HepG2 (cell line): ENCODE data around the gene NOXA1. TPM values are rescaled to one million over a fixed set of nuclear protein-coding genes. Genes with fewer than 3 reads are reported as not detected.

Source experiments
- ATAC-seq: fragments of 200-7000 bp; cut with Tn5 transposase; 3 replicates; pipeline ENCODE4 v1.9.1; 2020; ENCODE audit warnings: mild to moderate bottlenecking, moderate library complexity
- BruUV-seq: library from RNA; stranded (reverse); fragments of 400-500 nt; replicated peaks from 2 replicates; lab custom pipeline; 2021; lab: Mats Ljungman, UMichigan
- CTCF ChIA-PET: fragments of 300-600 bp; formaldehyde crosslinking; extraction: SDS; loops from one replicate; lab custom pipeline; 2021; ENCODE audit warnings: low total read pairs, inconsistent platforms, low intra/inter-chr PET ratio; lab: Yijun Ruan, JAX
- POLR2A ChIA-PET: fragments of 350-600 bp; sonication (Branson Sonifier 250); formaldehyde crosslinking; loops from one replicate; lab custom pipeline; 2020; ENCODE audit warnings: antibody characterized with exemption, inconsistent platforms; lab: Yijun Ruan, JAX
- DNase-seq: peaks from one replicate; pipeline ENCODE4 v3.0.0-alpha.2; 2015; ENCODE audit warnings: low spot score
- FAIRE-seq: peaks from 3 replicates; lab custom pipeline; 2011; peaks lifted over from hg19 to GRCh38; lab: Jason Lieb, UNC
- H2AFZ ChIP-seq: one replicate; pipeline ENCODE4 v1.6.1; 2011; ENCODE audit warnings: low read length, inconsistent platforms
- H3K27ac ChIP-seq: fragments of 300-600 bp; 3 replicates; pipeline ENCODE4 v1.8.0; 2011; ENCODE audit warnings: mixed run types, mild to moderate bottlenecking, mixed read lengths, low read length, inconsistent platforms; ENCODE audit not compliant: insufficient read depth; ENCODE audit errors: extremely low read length
- H3K27me3 ChIP-seq, 2 experiments: fragments of 200-600 bp in 1 of 2; 2 replicates in 1 of 2; 3 replicates in 1 of 2; pipeline versions ENCODE4 v1.6.0 to v1.8.0; 2011; ENCODE audit warnings: low read length in 2 of 2, mild to moderate bottlenecking in 2 of 2, moderate library complexity in 2 of 2, inconsistent platforms in 1 of 2; ENCODE audit not compliant: insufficient read depth in 2 of 2, control insufficient read depth in 1 of 2
- H3K36me3 ChIP-seq, 2 experiments: fragments of 200-600 bp in 1 of 2; replicated peaks in 1 of 2; 2 replicates in 1 of 2; 3 replicates in 1 of 2; pipeline versions ENCODE4 v1.5.1 to v1.8.0; 2011; ENCODE audit warnings: low read length in 2 of 2, inconsistent platforms in 1 of 2; ENCODE audit not compliant: insufficient read depth in 2 of 2, control insufficient read depth in 1 of 2
- H3K4me1 ChIP-seq: 2 replicates; pipeline ENCODE4 v1.5.1; 2012; ENCODE audit warnings: low read length, inconsistent platforms; ENCODE audit not compliant: insufficient read depth
- H3K4me2 ChIP-seq: 2 replicates; pipeline ENCODE4 v1.6.0; 2011; ENCODE audit warnings: low read depth, low read length, inconsistent platforms
- H3K4me3 ChIP-seq, 3 experiments: fragments of 200-600 bp in 1 of 3; sonication (generic), shearing (Covaris generic) in 1 of 3; replicated peaks in 1 of 3; 2 replicates each; pipeline ENCODE4 v1.5.1; 2011 to 2016; ENCODE audit warnings: low read length in 3 of 3, inconsistent platforms in 2 of 3, low read depth in 2 of 3, mild to moderate bottlenecking in 2 of 3, control low read depth in 1 of 3, mixed read lengths in 1 of 3; ENCODE audit not compliant: insufficient read depth in 1 of 3
- H3K79me2 ChIP-seq: one replicate; pipeline ENCODE4 v1.6.1; 2011; ENCODE audit warnings: low read length, inconsistent platforms; ENCODE audit not compliant: insufficient read depth
- H3K9ac ChIP-seq: 2 replicates; pipeline ENCODE4 v1.6.0; 2011; ENCODE audit warnings: mild to moderate bottlenecking, low read depth, low read length, inconsistent platforms; ENCODE audit not compliant: insufficient read depth
- H3K9me3 ChIP-seq: 2 replicates; pipeline ENCODE4 v1.5.1; 2012; ENCODE audit warnings: mild to moderate bottlenecking, low read length
- H4K20me1 ChIP-seq: 2 replicates; pipeline ENCODE4 v1.6.0; 2011; ENCODE audit warnings: inconsistent platforms, mild to moderate bottlenecking, low read length, moderate library complexity; ENCODE audit not compliant: insufficient read depth
- AGO2 ChIP-seq: fragments of 200-400 bp; formaldehyde crosslinking; optimal IDR thresholded peaks from 2 replicates; pipeline ENCODE3; 2017; ENCODE audit warnings: mild to moderate bottlenecking, low read depth, low read length, moderate library complexity
- CEBPG ChIP-seq: IDR thresholded peaks from 2 replicates; pipeline ENCODE4 v1.6.1; 2016
- MXD4 ChIP-seq: IDR thresholded peaks from 2 replicates; pipeline ENCODE4 v1.6.1; 2016; ENCODE audit warnings: mild to moderate bottlenecking, missing biosample characterization, missing genetic modification reagents
- NR2F1 ChIP-seq, 2 experiments: fragments of 450-650 bp in 1 of 2; formaldehyde crosslinking in 1 of 2; IDR thresholded peaks; 2 replicates each; pipeline versions ENCODE4 v1.5.0 to v1.6.1; 2016 to 2020; ENCODE audit warnings: mild to moderate bottlenecking in 1 of 2, missing compliant biosample characterization in 1 of 2, missing genetic modification reagents in 1 of 2, moderate library complexity in 1 of 2
- NR2F6 ChIP-seq, 2 experiments: IDR thresholded peaks; 2 replicates each; pipeline ENCODE4 v1.6.1; 2016; ENCODE audit warnings: antibody characterized with exemption in 1 of 2, mild to moderate bottlenecking in 1 of 2
- TMF1 ChIP-seq: sonication (generic); formaldehyde crosslinking; IDR thresholded peaks from 2 replicates; pipeline ENCODE4 v1.8.1; 2022; ENCODE audit warnings: low read depth, missing genetic modification reagents
- ZNF3 ChIP-seq: IDR thresholded peaks from 2 replicates; pipeline ENCODE4 v1.7.0; 2017; ENCODE audit warnings: inconsistent platforms
- WGBS: methylation state at CpG from one replicate; pipeline ENCODE4 v1.1.6; 2017; ENCODE audit warnings: low lambda C conversion rate; 5-methylcytosine and 5-hydroxymethylcytosine counted together
- in situ Hi-C: cut with HindIII; loops from 2 replicates; pipeline ENCODE4 v1.10.0; 2017; ENCODE audit warnings: low pct_unique_long_range_greater_than_20kb; ENCODE audit not compliant: extremely low pct_ligation_motif_present
- intact Hi-C: fragments of 100-400 bp; cut with micrococcal nuclease; formaldehyde crosslinking; loops from one replicate; pipeline ENCODE4 v1.10.0; 2022; ENCODE audit not compliant: unreplicated experiment
- polyA plus RNA-seq, 8 experiments: library from polyadenylated mRNA; depleted of rRNA in 3 of 8; stranded (reverse) in 7 of 8; unstranded in 1 of 8; fragments of >200 nt; fragmentation: Illumina TruSeq in 4 of 8; extraction: Trizol in 4 of 8; gene quantifications; 2 replicates each; pipeline versions ENCODE4 v1.2.1 to v1.2.3, GENCODE V29; 2011 to 2016; ENCODE audit warnings: low read depth in 4 of 8, missing spikeins in 1 of 8, mixed read lengths in 1 of 8; ENCODE audit not compliant: insufficient read depth in 1 of 8
- total RNA-seq, 5 experiments: library from RNA; depleted of rRNA; stranded (reverse); fragments of >200 nt; fragmentation: Illumina TruSeq; extraction: Trizol; gene quantifications; 2 replicates each; pipeline ENCODE4 v1.2.3, GENCODE V29; 2016; ENCODE audit warnings: low read depth in 1 of 5
- TF ChIP-seq, protein P1 (sequence below): sonication (generic); formaldehyde crosslinking; IDR thresholded peaks from 2 replicates; pipeline ENCODE4 v1.5.1; 2020; ENCODE audit warnings: mild to moderate bottlenecking, missing genetic modification reagents, moderate library complexity
- TF ChIP-seq, protein P2 (sequence below): sonication (generic); formaldehyde crosslinking; IDR thresholded peaks from 2 replicates; pipeline ENCODE4 v1.5.0; 2020; ENCODE audit warnings: mild to moderate bottlenecking, missing genetic modification reagents

The NOXA1 gene
- total and polyA plus RNA-seq, 2 of the 13 experiments (the other 11 are each of a cell fraction or from before 2014, with no cell fraction given): 0.78 to 1.2 TPM

GRCh38 chr9:137390553-137391410, 32.4 kb upstream of the NOXA1 start:
- Histone ChIP-seq H4K20me1 (no peaks in the 10 kb centered on the region), H3K79me2 (no peaks in the 10 kb centered on the region), H3K36me3 (no peaks in the 10 kb centered on the region), H2AFZ (no peak overlapping the region), H3K4me2 (no peak overlapping the region), H3K4me3 (no peak overlapping the region), H3K27me3 (no peaks in the 10 kb centered on the region), H3K27ac (no peak overlapping the region), H3K9ac (no peak overlapping the region), H3K4me1 (peaks cover 24% of the 10 kb centered on the region), H3K9me3 (no peaks in the 10 kb centered on the region)
- POLR2A ChIA-PET: no interaction called here
- in situ Hi-C loops: no loop called here
- 78% methylated on average over 30 of the region's 42 CpGs for WGBS
- CTCF ChIA-PET: no interaction called here
- no peak for ATAC-seq
- intact Hi-C loops: no loop called here
- BruUV-seq: no TSS peak
- no peak for TF ChIP-seq TMF1 (CRISPR knock-in tag)
- TF ChIP-seq CEBPG (CRISPR knock-in tag): no peak
- peak; percentile 50 for TF ChIP-seq AGO2
- TF ChIP-seq, protein P1, sequence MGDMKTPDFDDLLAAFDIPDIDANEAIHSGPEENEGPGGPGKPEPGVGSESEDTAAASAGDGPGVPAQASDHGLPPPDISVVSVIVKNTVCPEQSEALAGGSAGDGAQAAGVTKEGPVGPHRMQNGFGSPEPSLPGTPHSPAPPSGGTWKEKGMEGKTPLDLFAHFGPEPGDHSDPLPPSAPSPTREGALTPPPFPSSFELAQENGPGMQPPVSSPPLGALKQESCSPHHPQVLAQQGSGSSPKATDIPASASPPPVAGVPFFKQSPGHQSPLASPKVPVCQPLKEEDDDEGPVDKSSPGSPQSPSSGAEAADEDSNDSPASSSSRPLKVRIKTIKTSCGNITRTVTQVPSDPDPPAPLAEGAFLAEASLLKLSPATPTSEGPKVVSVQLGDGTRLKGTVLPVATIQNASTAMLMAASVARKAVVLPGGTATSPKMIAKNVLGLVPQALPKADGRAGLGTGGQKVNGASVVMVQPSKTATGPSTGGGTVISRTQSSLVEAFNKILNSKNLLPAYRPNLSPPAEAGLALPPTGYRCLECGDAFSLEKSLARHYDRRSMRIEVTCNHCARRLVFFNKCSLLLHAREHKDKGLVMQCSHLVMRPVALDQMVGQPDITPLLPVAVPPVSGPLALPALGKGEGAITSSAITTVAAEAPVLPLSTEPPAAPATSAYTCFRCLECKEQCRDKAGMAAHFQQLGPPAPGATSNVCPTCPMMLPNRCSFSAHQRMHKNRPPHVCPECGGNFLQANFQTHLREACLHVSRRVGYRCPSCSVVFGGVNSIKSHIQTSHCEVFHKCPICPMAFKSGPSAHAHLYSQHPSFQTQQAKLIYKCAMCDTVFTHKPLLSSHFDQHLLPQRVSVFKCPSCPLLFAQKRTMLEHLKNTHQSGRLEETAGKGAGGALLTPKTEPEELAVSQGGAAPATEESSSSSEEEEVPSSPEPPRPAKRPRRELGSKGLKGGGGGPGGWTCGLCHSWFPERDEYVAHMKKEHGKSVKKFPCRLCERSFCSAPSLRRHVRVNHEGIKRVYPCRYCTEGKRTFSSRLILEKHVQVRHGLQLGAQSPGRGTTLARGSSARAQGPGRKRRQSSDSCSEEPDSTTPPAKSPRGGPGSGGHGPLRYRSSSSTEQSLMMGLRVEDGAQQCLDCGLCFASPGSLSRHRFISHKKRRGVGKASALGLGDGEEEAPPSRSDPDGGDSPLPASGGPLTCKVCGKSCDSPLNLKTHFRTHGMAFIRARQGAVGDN (CRISPR knock-in tag): peak; percentile 31
- TF ChIP-seq, protein P2, sequence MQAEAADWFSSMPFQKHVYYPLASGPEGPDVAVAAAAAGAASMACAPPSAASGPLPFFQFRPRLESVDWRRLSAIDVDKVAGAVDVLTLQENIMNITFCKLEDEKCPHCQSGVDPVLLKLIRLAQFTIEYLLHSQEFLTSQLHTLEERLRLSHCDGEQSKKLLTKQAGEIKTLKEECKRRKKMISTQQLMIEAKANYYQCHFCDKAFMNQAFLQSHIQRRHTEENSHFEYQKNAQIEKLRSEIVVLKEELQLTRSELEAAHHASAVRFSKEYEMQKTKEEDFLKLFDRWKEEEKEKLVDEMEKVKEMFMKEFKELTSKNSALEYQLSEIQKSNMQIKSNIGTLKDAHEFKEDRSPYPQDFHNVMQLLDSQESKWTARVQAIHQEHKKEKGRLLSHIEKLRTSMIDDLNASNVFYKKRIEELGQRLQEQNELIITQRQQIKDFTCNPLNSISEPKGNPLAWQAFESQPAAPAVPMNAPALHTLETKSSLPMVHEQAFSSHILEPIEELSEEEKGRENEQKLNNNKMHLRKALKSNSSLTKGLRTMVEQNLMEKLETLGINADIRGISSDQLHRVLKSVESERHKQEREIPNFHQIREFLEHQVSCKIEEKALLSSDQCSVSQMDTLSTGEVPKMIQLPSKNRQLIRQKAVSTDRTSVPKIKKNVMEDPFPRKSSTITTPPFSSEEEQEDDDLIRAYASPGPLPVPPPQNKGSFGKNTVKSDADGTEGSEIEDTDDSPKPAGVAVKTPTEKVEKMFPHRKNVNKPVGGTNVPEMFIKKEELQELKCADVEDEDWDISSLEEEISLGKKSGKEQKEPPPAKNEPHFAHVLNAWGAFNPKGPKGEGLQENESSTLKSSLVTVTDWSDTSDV: no peak
- TF ChIP-seq NR2F1 (CRISPR knock-in tag; IDR thresholded peaks at IDR 0.05): 0 out of 4 replicates have a peak, but pooled peaks of 1 of the 2 experiments have one; percentile 19
- TF ChIP-seq NR2F6 (IDR thresholded peaks at IDR 0.05): no peak
- 0 out of 2 replicates have a peak, but pooled peaks have one; percentile 15 for TF ChIP-seq NR2F6 (CRISPR knock-in tag; IDR thresholded peaks at IDR 0.05)
- no peak for TF ChIP-seq MXD4
- no peak for TF ChIP-seq ZNF3
- no peak for DNase-seq
- no peak for FAIRE-seq
